Fibroblast of lung (primary cell): ENCODE measurements around the gene NSMCE4A. TPM values are rescaled to one million over a fixed set of nuclear protein-coding genes. Genes with fewer than 3 reads are reported as not detected.

Experiments
- DNase-seq, 2 donors: peaks; one replicate each; pipeline versions ENCODE4 v3.0.0 to v3.0.0-alpha.2; 2010; ENCODE audit warnings: low read depth in 2 of 2
- H2AFZ ChIP-seq: 2 replicates; pipeline ENCODE4 v1.5.1; 2012; ENCODE audit warnings: low read length, control low read depth, inconsistent platforms
- H3K27ac ChIP-seq: 2 replicates; pipeline ENCODE4 v1.5.1; 2011; ENCODE audit warnings: low read length, control low read depth; ENCODE audit not compliant: insufficient read depth
- H3K27me3 ChIP-seq: 2 replicates; pipeline ENCODE4 v1.5.1; 2011; ENCODE audit warnings: mild to moderate bottlenecking, low read length; ENCODE audit not compliant: control insufficient read depth, insufficient read depth
- H3K36me3 ChIP-seq: 2 replicates; pipeline ENCODE4 v1.5.1; 2011; ENCODE audit warnings: low read length; ENCODE audit not compliant: control insufficient read depth, insufficient read depth
- H3K4me1 ChIP-seq: 2 replicates; pipeline ENCODE4 v1.5.1; 2011; ENCODE audit warnings: low read length; ENCODE audit not compliant: control insufficient read depth, insufficient read depth; ENCODE audit errors: extremely low read depth
- H3K4me2 ChIP-seq: 2 replicates; pipeline ENCODE4 v1.5.1; 2011; ENCODE audit warnings: low read length, control low read depth; ENCODE audit not compliant: insufficient read depth; ENCODE audit errors: extremely low read depth
- H3K4me3 ChIP-seq, 4 experiments: fragments of 200-600 bp in 1 of 4; sonication (generic) in 1 of 4; replicated peaks in 1 of 4; 2 replicates each; pipeline ENCODE4 v1.5.1; 2011 to 2016; ENCODE audit warnings: low read length in 4 of 4, low read depth in 3 of 4, mild to moderate bottlenecking in 3 of 4, control low read depth in 2 of 4, inconsistent platforms in 1 of 4, mixed read lengths in 1 of 4; ENCODE audit not compliant: insufficient read depth in 1 of 4; ENCODE audit errors: control extremely low read depth in 1 of 4
- H3K79me2 ChIP-seq: 2 replicates; pipeline ENCODE4 v1.5.1; 2012; ENCODE audit warnings: mild to moderate bottlenecking, low read length, inconsistent platforms; ENCODE audit not compliant: control insufficient read depth, insufficient read depth
- H3K9ac ChIP-seq: 2 replicates; pipeline ENCODE4 v1.5.1; 2011; ENCODE audit warnings: mild to moderate bottlenecking, low read length, control low read depth; ENCODE audit not compliant: insufficient read depth
- H3K9me3 ChIP-seq: 2 replicates; pipeline ENCODE4 v1.5.1; 2012; ENCODE audit warnings: low read depth, low read length; ENCODE audit not compliant: control insufficient read depth, insufficient read depth
- H4K20me1 ChIP-seq: 2 replicates; pipeline ENCODE4 v1.5.1; 2011; ENCODE audit warnings: low read length; ENCODE audit not compliant: control insufficient read depth, insufficient read depth; ENCODE audit errors: extremely low read depth
- CTCF ChIP-seq, 2 donors: IDR thresholded peaks in 1 of 2; conservative IDR thresholded peaks in 1 of 2; 1 replicate in 1 of 2; 2 replicates in 1 of 2; pipeline ENCODE4 v1.5.1; 2011 to 2012; ENCODE audit warnings: low read length in 2 of 2, control low read depth in 1 of 2, inconsistent platforms in 1 of 2, low read depth in 1 of 2, mild to moderate bottlenecking in 1 of 2
- EZH2 ChIP-seq: IDR thresholded peaks from 2 replicates; pipeline ENCODE4 v1.5.1; 2012; ENCODE audit warnings: low read length, control low read depth, mild to moderate bottlenecking; ENCODE audit errors: missing control alignments
- polyA plus RNA-seq, 2 donors: library from polyadenylated mRNA; depleted of rRNA in 1 of 2; stranded (reverse) in 1 of 2; unstranded in 1 of 2; fragments of >200 nt; gene quantifications; 2 replicates each; pipeline ENCODE4 v1.2.1, GENCODE V29; 2011 to 2012; ENCODE audit warnings: missing spikeins in 1 of 2
- total RNA-seq: library from RNA; depleted of rRNA; stranded (reverse); fragments of >200 nt; gene quantifications from 2 replicates; pipeline ENCODE4 v1.2.1, GENCODE V29; 2014

The NSMCE4A gene
- total and polyA plus RNA-seq, 2 donors (not counting 1 experiment from before 2014, with no cell fraction given) = 13.2 to 26.3 TPM

- no peaks in the 10 kb centered on the region for H3K9me3 ChIP-seq
- no peak for TF ChIP-seq EZH2
- TF ChIP-seq CTCF (conservative IDR thresholded peaks at IDR 0.05 in 1 of 2, IDR thresholded peaks at IDR 0.05 in 1 of 2; ENCODE audit: low read depth in 1 of 2, low read length in 2 of 2) = no peak
- H3K4me1 ChIP-seq = peaks cover 2% of the 10 kb centered on the region
- peak overlapping the region; percentile 96 for H3K9ac ChIP-seq
- peak overlapping the region; percentile 56 for H2AFZ ChIP-seq
- H4K20me1 ChIP-seq = no peaks in the 10 kb centered on the region
- H3K4me2 ChIP-seq = peak overlapping the region; percentile 49
- H3K36me3 ChIP-seq = no peaks in the 10 kb centered on the region
- peak overlapping the region; percentile 97 for H3K27ac ChIP-seq
- DNase-seq = peak; percentile 32 to 61
- peaks cover 19% of the 10 kb centered on the region for H3K79me2 ChIP-seq
- no peaks in the 10 kb centered on the region for H3K27me3 ChIP-seq
- H3K4me3 ChIP-seq = peak overlapping the region; percentile 89 to 96 (median 92)
These were observed 47.6 kb downstream of the NSMCE4A start for GRCh38 chr10:121927318-121927840.

- Histone ChIP-seq H3K27ac (peak overlapping the region; percentile 97), H3K79me2 (peaks cover 19% of the 10 kb centered on the region), H3K36me3 (no peaks in the 10 kb centered on the region), H3K4me3 (peak overlapping the region; percentile 89 to 96 (median 92)), H3K9me3 (no peaks in the 10 kb centered on the region), H3K27me3 (no peaks in the 10 kb centered on the region), H3K9ac (peak overlapping the region; percentile 96), H2AFZ (peak overlapping the region; percentile 56), H3K4me1 (peaks cover 2% of the 10 kb centered on the region), H4K20me1 (no peaks in the 10 kb centered on the region), H3K4me2 (peak overlapping the region; percentile 49)
- TF ChIP-seq CTCF (conservative IDR thresholded peaks at IDR 0.05 in 1 of 2, IDR thresholded peaks at IDR 0.05 in 1 of 2; ENCODE audit: low read depth in 1 of 2, low read length in 2 of 2) = no peak
- TF ChIP-seq EZH2 = no peak
- peak; percentile 18 to 31 for DNase-seq
These were observed 48.2 kb downstream of the NSMCE4A start for GRCh38 chr10:121926671-121927317.

DNA sequence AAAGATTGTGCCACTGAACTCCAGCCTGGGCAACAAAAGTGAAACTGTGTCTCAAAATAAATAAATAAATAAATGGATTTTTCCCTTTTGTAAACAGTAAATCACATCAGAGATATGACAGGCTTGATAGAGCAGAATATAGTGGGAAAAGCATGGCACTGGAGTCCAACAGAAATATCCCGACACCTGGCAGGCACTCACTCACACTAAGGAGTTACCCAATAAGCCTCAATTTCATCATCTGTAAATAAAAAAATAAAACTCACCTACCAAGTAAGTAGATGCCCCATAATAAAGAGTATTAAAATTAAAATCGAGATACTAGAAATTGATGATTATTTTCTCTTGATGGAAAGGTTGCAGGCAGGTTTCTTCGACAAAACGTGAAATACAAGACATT is 48.9 kb downstream of the NSMCE4A start:
- Histone ChIP-seq H2AFZ (no peak overlapping the region), H3K27me3 (no peaks in the 10 kb centered on the region), H3K36me3 (no peaks in the 10 kb centered on the region), H3K4me3 (peak overlapping the region in 3 of 4 experiments; percentile 90 to 96 (median 95)), H4K20me1 (no peaks in the 10 kb centered on the region), H3K79me2 (peaks cover 19% of the 10 kb centered on the region), H3K4me1 (peaks cover 2% of the 10 kb centered on the region), H3K9me3 (no peaks in the 10 kb centered on the region), H3K4me2 (peak overlapping the region; percentile 49), H3K27ac (no peak overlapping the region), H3K9ac (no peak overlapping the region)
- TF ChIP-seq EZH2 (no peak), CTCF (conservative IDR thresholded peaks at IDR 0.05 in 1 of 2, IDR thresholded peaks at IDR 0.05 in 1 of 2; ENCODE audit: low read depth in 1 of 2, low read length in 2 of 2) (no peak)
- no peak for DNase-seq
